Adrenal gland (tissue), 5 donors: Measurements from ENCODE around the gene RNF182.

Experiments
- POLR2A ChIP-seq, 2 donors: fragments of 450-650 bp; IDR thresholded peaks; one replicate each; pipeline ENCODE4 v1.6.1; 2017; ENCODE audit warnings: antibody characterized with exemption in 2 of 2, mild to moderate bottlenecking in 2 of 2, moderate library complexity in 1 of 2
- TF ChIP-seq, protein P1 (sequence below), 6 experiments: fragments of 450-650 bp in 4 of 6; fragments of 200-600 bp in 2 of 6; sonication (generic) in 1 of 6; IDR thresholded peaks; 1 replicate in 5 of 6; 2 replicates in 1 of 6; pipeline versions ENCODE4 v1.5.1 to v1.8.0; 2016 to 2021; ENCODE audit warnings: antibody characterized with exemption in 6 of 6, mild to moderate bottlenecking in 2 of 6, moderate library complexity in 1 of 6
- donor health status: DM: no; HTN: no; CAD: no.

DNA sequence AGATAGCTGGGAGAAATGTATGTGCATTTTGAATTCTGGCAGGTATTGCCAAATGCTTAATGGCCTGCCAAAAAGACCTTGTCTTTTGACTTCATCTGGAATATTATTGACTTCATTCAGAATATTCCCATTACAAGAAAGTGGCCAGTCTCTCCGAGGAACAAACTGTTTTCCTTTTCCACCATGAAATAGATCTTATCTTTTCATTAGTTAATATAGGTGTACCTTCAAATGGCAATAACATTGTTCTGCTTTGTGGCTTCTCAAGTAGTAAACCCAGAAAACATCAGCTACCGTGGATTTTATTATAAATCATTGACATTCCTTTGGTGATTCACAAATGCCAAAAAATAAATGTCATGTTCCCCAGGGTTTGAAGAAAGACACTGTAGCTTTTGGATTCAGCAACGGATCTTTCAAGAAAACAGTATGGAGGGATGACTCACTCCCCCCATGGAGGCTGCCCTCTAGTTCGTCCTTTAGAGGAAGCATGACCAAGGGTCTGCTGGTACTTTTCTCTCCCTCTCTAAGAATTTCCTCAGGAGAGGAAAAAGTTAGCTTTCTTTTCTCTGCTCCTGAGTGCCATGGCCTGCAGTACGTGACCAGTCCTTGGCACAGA is 1.1 kb upstream of the RNF182 start:
- TF ChIP-seq, protein P1, sequence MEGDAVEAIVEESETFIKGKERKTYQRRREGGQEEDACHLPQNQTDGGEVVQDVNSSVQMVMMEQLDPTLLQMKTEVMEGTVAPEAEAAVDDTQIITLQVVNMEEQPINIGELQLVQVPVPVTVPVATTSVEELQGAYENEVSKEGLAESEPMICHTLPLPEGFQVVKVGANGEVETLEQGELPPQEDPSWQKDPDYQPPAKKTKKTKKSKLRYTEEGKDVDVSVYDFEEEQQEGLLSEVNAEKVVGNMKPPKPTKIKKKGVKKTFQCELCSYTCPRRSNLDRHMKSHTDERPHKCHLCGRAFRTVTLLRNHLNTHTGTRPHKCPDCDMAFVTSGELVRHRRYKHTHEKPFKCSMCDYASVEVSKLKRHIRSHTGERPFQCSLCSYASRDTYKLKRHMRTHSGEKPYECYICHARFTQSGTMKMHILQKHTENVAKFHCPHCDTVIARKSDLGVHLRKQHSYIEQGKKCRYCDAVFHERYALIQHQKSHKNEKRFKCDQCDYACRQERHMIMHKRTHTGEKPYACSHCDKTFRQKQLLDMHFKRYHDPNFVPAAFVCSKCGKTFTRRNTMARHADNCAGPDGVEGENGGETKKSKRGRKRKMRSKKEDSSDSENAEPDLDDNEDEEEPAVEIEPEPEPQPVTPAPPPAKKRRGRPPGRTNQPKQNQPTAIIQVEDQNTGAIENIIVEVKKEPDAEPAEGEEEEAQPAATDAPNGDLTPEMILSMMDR (IDR thresholded peaks at IDR 0.05), result no peak
- no peak for TF ChIP-seq POLR2A (IDR thresholded peaks at IDR 0.05)
